Stimulated activated CD4-positive, alpha-beta T cell treated with anti-CD3 and anti-CD28 coated beads, Interleukin-2, amount 100 ng/mL, for 4 hours (primary cell): ENCODE data around the gene OR51T1.
"Not testable (repeated sequence)": the region's sequence is repeated elsewhere in the genome, so short reads cannot be mapped to it uniquely, and the experiment has no call there.

Experiments
- DNase-seq: peaks from one replicate; pipeline ENCODE4 v3.0.0-alpha.2; 2020; ENCODE audit warnings: low read depth

The OR51T1 gene

GRCh38 chr11:4881860-4882500 is at the start of gene OR51T1:
Gene OR51T1, plus strand, starts transcription at chr11:4881900. Its CDS starts 0 bp downstream, at chr11:4881900.
- no peak for DNase-seq

GRCh38 chr11:4839851-4840549 is 41.7 kb upstream of the OR51T1 start:
- no peak for DNase-seq

GRCh38 chr11:4848908-4849532 is 32.7 kb upstream of the OR51T1 start, which contains the start of gene OR51S1:
Gene OR51S1, minus strand, starts transcription at chr11:4849208. Its CDS starts 0 bp downstream, at chr11:4849208.
- no peak for DNase-seq

GRCh38 chr11:4851033-4851432 is 30.7 kb upstream of the OR51T1 start:
- no peak for DNase-seq

GRCh38 chr11:4854286-4854685 is 27.4 kb upstream of the OR51T1 start:
- DNase-seq: not testable (repeated sequence)

- DNase-seq: no peak
These were observed 19.1 kb upstream of the OR51T1 start for GRCh38 chr11:4862447-4863236.

GRCh38 chr11:4863876-4864275 is 17.8 kb upstream of the OR51T1 start:
- no peak for DNase-seq

GRCh38 chr11:4865855-4866254 is 15.8 kb upstream of the OR51T1 start:
- DNase-seq: no peak

GRCh38 chr11:4881188-4881587 is 512 bp upstream of the OR51T1 start:
- DNase-seq: no peak

- no peak for DNase-seq
These were observed 843 bp downstream of the OR51T1 start for GRCh38 chr11:4882543-4882942.

- DNase-seq: no peak
These were observed 2.7 kb downstream of the OR51T1 start for GRCh38 chr11:4884361-4884760.

- DNase-seq: no peak
These were observed 4.5 kb downstream of the OR51T1 start for GRCh38 chr11:4886186-4886585.

- no peak for DNase-seq
These were observed 5.9 kb downstream of the OR51T1 start for GRCh38 chr11:4887591-4887990.

GRCh38 chr11:4890279-4890678 is 8.6 kb downstream of the OR51T1 start:
- DNase-seq: no peak

GRCh38 chr11:4891996-4892640 is 10.4 kb downstream of the OR51T1 start:
- DNase-seq: no peak

GRCh38 chr11:4903484-4903883 is 21.8 kb downstream of the OR51T1 start, which contains the start of gene OR51A7:
Gene OR51A7, plus strand, starts transcription at chr11:4903783. Its CDS starts 3,587 bp downstream, at chr11:4907370.
- DNase-seq: no peak

GRCh38 chr11:4916581-4916980 is 34.9 kb downstream of the OR51T1 start:
- no peak for DNase-seq

- DNase-seq: no peak
These were observed 37.5 kb downstream of the OR51T1 start, which contains the start of gene OR51G2 for GRCh38 chr11:4919250-4919649. Gene OR51G2, minus strand, starts transcription at chr11:4919350. Its CDS starts 3,687 bp downstream, at chr11:4915663.

- no peak for DNase-seq
These were observed 40.1 kb downstream of the OR51T1 start for GRCh38 chr11:4921796-4922195.

- no peak for DNase-seq
These were observed 40.6 kb downstream of the OR51T1 start for GRCh38 chr11:4922304-4922703.

- DNase-seq: no peak
These were observed 42.5 kb downstream of the OR51T1 start, which contains the start of gene OR51G1 for GRCh38 chr11:4924239-4924638. Gene OR51G1, minus strand, starts transcription at chr11:4924339. Its CDS starts 0 bp downstream, at chr11:4924339.
